DMS53 treated with DMSO at 0.1 percent for 48 hours (cell line): Measurements from ENCODE around the gene ACP7.
"Not testable (repeated sequence)": the region's sequence is repeated elsewhere in the genome, so short reads cannot be mapped to it uniquely, and the experiment has no call there.

Source experiments
- DNase-seq: peaks from one replicate; lab custom pipeline; 2025; ENCODE audit not compliant: unreplicated experiment; lab: John Stamatoyannopoulos, UW

The ACP7 gene

GRCh38 chr19:39106194-39106593 lies 22.0 kb downstream of the ACP7 start:
- DNase-seq = no peak

GRCh38 chr19:39109641-39110040 lies 25.5 kb downstream of the ACP7 start:
- no peak for DNase-seq

GRCh38 chr19:39110263-39110967 lies 26.2 kb downstream of the ACP7 start:
- DNase-seq = peak; percentile 46

- DNase-seq = no peak
Observed at GRCh38 chr19:39111593-39112199, 27.5 kb downstream of the ACP7 start.

GRCh38 chr19:39112338-39112890 lies 28.2 kb downstream of the ACP7 start:
- DNase-seq = no peak

- DNase-seq = no peak
Observed at GRCh38 chr19:39113199-39113598, 29.0 kb downstream of the ACP7 start.

GRCh38 chr19:39115105-39115847 lies 31.1 kb downstream of the ACP7 start:
- DNase-seq = no peak

GRCh38 chr19:39117023-39117422 lies 32.9 kb downstream of the ACP7 start:
- not testable (repeated sequence) for DNase-seq

- DNase-seq = no peak
Observed at GRCh38 chr19:39119830-39120229, 35.7 kb downstream of the ACP7 start.

GRCh38 chr19:39122934-39123731 lies 39.0 kb downstream of the ACP7 start:
- DNase-seq = no peak

- DNase-seq = no peak
Observed at GRCh38 chr19:39124136-39124764, 40.1 kb downstream of the ACP7 start.

- no peak for DNase-seq
Observed at GRCh38 chr19:39125199-39125553, 41.0 kb downstream of the ACP7 start.

- DNase-seq = peak; percentile 97
Observed at GRCh38 chr19:39125554-39126311, 41.6 kb downstream of the ACP7 start, which contains the start of gene PAK4. PAK4 (plus strand) TSS chr19:39125786; CDS start chr19:39169554, 43,768 bp downstream.

GRCh38 chr19:39126312-39127187 lies 42.4 kb downstream of the ACP7 start:
- DNase-seq = peak; percentile 92

GRCh38 chr19:39127812-39128515 lies 43.8 kb downstream of the ACP7 start:
- DNase-seq = no peak

GRCh38 chr19:39128516-39129079 lies 44.4 kb downstream of the ACP7 start:
- no peak for DNase-seq

- no peak for DNase-seq
Observed at GRCh38 chr19:39129116-39129515, 44.9 kb downstream of the ACP7 start.
